ENCODE results near the gene FOXL2.

FOXL2 gene

GRCh38 chr3:138946663-138947494 is at the start of gene FOXL2, which contains the start of gene FOXL2NB:
TSS of gene FOXL2 (minus strand) at chr3:138947137. CDS start at chr3:138946722, 415 bp downstream.
TSS of gene FOXL2NB (plus strand) at chr3:138947217. CDS start at chr3:138947365, 148 bp downstream.
- DNase-seq (ENCODE audit: low read depth in 2 of 2) = no peak

- DNase-seq (ENCODE audit: low read depth in 2 of 2) = no peak
Measured at GRCh38 chr3:138995706-138996105, 48.8 kb upstream of the FOXL2 start.

DNA sequence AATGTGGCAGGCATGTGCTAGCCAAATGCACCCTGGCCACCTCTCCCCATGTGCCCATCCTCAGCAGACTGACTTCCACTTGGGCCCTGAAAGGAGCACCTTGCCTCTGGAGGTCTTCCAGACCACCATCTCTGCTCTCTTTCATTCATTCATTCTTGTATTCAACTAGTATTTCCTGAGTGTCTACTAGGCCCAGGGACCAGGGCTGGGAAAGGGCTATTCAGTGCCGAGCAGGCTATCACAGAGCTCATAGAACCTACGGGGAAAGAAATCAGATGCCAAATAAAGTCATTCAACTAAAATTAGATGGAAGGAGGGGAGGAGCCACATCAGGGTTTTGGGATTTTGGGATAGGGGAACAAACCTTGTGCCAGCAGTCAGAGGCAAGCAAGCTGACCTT is 40.2 kb upstream of the FOXL2 start:
- DNase-seq (ENCODE audit: low read depth in 2 of 2) = no peak

DNA sequence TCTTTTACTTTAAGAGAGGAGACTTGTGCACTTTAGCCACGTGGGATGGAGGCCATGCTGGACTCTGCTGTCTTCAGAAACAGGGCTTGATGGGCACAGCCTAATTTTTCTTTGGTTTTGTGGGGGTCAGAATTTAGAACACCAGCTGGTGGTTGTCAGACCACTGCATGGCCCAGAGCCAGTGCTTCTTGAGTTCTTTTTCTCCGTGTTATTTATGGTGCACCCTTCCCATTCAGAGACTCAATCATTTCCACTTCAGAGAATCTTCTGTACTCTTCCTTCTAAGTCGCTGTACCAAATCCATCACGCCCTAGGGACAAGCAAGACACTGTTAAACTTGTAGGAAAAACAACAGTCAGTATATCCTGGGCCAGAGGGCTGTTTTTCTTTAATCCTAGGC is 39.0 kb upstream of the FOXL2 start:
- no peak for DNase-seq (ENCODE audit: low read depth in 2 of 2)

DNA sequence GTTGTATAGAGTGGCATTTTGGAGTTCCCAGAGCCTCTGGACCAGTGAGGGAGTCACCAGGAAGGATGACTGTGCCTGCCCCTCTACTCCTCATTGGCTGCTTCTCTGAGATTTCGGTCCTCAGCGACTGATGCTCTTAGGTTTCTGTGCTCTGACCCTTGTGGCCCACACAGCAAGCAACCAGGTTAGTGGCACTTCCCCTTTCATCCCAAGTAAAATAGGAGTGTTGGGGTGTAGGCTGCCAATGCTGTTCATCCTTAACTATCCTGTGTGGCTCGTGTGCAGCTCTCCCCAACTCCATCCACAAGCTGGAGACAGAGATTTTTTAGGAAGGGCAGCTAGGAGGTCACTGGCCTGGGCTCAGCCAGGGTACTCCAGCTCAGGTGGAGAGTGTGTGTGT is 37.9 kb upstream of the FOXL2 start:
- no peak for DNase-seq (ENCODE audit: low read depth in 2 of 2)

GRCh38 chr3:138976047-138976446 is 29.1 kb upstream of the FOXL2 start:
- no peak for DNase-seq (ENCODE audit: low read depth in 2 of 2)

- DNase-seq (ENCODE audit: low read depth in 2 of 2) = no peak
Measured at GRCh38 chr3:138975351-138975750, 28.4 kb upstream of the FOXL2 start.

DNA sequence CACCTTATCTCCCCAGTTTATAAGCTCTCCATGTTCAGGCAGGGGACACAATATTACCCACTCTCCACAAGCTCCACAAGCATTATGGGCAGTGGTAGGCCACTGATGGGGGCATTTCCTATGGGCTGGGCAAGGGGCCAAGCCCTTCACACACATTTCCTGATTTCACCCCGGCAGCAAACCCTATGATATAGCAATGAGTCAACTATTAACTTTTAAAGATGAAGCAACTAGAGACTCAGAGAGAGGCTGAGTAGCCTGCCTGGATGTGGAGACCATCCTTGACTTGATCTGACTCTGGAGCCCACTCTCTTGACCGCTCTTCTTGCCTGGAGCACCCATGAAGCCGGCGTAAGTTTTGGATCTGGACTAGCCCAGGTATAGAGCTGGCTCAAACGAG is 27.5 kb upstream of the FOXL2 start:
- no peak for DNase-seq (ENCODE audit: low read depth in 2 of 2)

GRCh38 chr3:138972941-138973340 is 26.0 kb upstream of the FOXL2 start:
- no peak for DNase-seq (ENCODE audit: low read depth in 2 of 2)

DNA sequence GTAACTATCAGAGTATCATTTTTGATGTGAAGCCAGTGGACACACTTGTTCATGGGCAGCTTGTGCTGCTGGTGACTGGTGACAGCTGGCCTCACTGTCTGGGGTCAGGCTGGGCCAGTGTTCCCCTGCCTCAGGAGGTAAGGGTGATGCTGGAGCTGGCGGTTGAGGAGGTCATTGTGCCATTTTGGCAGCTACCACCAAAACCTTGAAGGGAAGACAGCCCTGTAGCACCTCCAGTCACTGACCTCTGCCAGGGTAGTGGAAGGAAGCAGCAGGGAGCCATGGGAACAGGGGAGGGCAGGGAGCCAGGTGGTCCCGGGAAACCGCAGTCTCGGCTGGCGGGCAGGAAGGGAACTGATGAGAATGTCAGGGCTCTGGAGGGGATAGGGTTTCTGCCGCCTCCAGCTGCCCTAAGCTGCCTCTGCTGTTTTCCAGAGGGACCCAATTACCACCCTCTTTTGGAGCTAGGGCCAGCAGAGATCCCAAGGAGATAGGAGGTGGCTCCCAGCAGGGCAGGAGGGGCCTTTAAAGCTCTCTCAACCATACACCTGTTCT is 24.9 kb upstream of the FOXL2 start:
- no peak for DNase-seq (ENCODE audit: low read depth in 2 of 2)

DNA sequence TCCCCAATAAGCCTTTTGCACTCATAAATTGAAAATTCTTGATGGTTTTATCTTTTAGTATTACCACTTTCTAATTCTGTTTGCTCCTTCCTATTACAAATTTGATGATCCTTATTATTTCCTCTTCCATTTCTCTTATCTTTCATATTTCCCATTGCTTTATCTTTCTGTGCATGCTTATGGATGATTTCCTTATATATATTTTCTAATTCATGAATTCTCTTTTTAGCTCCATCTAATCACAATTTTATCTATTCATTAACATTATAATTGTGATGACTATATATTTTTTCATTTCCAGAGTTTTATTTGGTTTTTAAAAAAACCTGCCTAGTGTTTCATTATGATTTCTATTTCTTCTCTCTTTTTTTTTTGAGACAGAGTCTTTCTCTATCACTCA is 18.0 kb upstream of the FOXL2 start:
- DNase-seq (ENCODE audit: low read depth in 2 of 2) = no peak

GRCh38 chr3:138964264-138964663 is 17.3 kb upstream of the FOXL2 start:
- no peak for DNase-seq (ENCODE audit: low read depth in 2 of 2)

GRCh38 chr3:138962854-138963560 is 16.1 kb upstream of the FOXL2 start:
- no peak for DNase-seq (ENCODE audit: low read depth in 2 of 2)

GRCh38 chr3:138960417-138960852 is 13.5 kb upstream of the FOXL2 start:
- DNase-seq (ENCODE audit: low read depth in 2 of 2) = no peak

- no peak for DNase-seq (ENCODE audit: low read depth in 2 of 2)
Measured at GRCh38 chr3:138950701-138951100, 3.8 kb upstream of the FOXL2 start.

DNA sequence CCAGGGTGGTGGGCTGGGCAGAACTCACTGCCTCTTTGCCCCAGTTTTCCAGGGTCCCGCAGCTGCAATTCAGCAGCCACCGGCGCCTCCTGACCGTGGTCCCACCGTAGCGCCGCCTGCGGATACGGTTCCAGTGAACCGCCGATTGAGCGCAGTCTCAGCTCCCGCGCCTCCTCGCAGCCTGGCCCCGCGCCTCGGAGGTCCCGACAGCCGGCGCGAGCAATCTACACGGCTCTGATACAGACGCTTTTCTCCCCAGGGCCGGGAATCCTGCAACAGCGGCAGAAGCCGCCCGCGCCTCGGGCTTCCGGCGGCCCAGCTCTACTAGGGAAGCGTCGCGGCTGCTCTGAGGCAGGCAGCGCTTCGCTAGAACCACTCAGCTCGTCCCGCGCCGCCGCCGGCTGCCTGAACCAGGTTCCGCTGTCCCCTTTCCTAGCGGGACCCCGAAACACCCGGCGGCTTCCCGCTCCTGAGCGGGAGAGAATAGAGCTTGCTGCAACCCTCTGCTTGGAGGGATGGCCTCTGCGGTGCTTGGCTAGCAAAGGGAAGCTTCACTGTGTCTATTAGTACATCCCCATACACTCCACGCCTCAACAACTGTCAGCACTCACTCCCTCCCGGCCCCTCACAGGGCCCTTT is 3.2 kb upstream of the FOXL2 start:
- no peak for DNase-seq (ENCODE audit: low read depth in 2 of 2)

DNA sequence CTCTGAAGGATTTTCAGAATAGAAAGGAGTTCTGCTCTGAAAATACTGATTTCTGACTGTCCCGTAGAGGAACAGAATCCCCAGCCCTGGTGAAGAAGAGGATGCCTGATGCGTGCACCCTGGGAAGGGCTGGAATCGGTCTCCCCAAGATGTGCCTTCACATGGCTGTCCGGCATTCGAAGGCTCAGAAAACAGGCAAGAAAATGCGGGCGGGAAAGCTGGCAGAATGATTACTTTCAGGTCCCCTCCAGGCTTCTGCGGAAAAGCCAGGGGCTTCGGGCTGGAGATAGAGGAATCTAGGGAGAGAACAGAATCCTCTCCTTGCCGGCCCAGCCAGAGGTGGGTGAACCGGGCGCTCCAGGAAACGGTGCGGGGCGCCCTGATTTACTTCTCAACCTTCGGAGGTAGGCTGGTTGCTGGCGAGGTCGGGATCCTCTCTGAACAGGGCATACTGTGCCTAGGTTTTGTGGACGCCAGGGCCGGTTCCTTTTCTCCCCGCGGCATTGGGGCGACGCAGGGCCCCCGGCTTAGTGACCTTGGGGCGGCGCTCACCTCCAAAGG is 2.6 kb upstream of the FOXL2 start:
- no peak for DNase-seq (ENCODE audit: low read depth in 2 of 2)

GRCh38 chr3:138949002-138949418 is 2.1 kb upstream of the FOXL2 start:
- DNase-seq (ENCODE audit: low read depth in 2 of 2) = no peak

GRCh38 chr3:138948371-138949001 is 1.5 kb upstream of the FOXL2 start:
- no peak for DNase-seq (ENCODE audit: low read depth in 2 of 2)

- DNase-seq (ENCODE audit: low read depth in 2 of 2) = no peak
Measured at GRCh38 chr3:138947495-138948121, 671 bp upstream of the FOXL2 start.

Measured in stimulated activated CD4-positive, alpha-beta T cell treated with anti-CD3 and anti-CD28 coated beads, Interleukin-15, amount 100 ng/mL, for 48 hours (primary cell).